HepG2 (cell line): Measurements from ENCODE around the gene PRIMA1. TPM values are rescaled to one million over a fixed set of nuclear protein-coding genes. Genes with fewer than 3 reads are reported as not detected.

Experiments
- GATAD1 ChIP-seq: IDR thresholded peaks from 2 replicates; pipeline ENCODE4 v1.6.1; 2016; ENCODE audit warnings: missing genetic modification reagents, missing compliant biosample characterization
- HINFP ChIP-seq: sonication (generic); formaldehyde crosslinking; IDR thresholded peaks from 2 replicates; pipeline ENCODE4 v1.4.0; 2020; ENCODE audit warnings: low read depth, mild to moderate bottlenecking, missing genetic modification reagents
- NFKBIZ ChIP-seq: IDR thresholded peaks from 2 replicates; pipeline ENCODE4 v1.6.1; 2018; ENCODE audit warnings: missing genetic modification reagents, missing compliant biosample characterization
- SKI ChIP-seq: fragments of 450-650 bp; IDR thresholded peaks from one replicate; pipeline ENCODE4 v1.6.1; 2018; ENCODE audit warnings: mild to moderate bottlenecking; ENCODE audit not compliant: partially characterized antibody
- THAP11 ChIP-seq: IDR thresholded peaks from 2 replicates; pipeline ENCODE4 v1.6.1; 2016; ENCODE audit warnings: missing biosample characterization, missing genetic modification reagents
- USF2 ChIP-seq, 2 experiments: sonication (generic) in 1 of 2; formaldehyde crosslinking in 1 of 2; IDR thresholded peaks; 2 replicates each; pipeline versions ENCODE4 v1.5.1 to v1.6.1; 2011 to 2020; ENCODE audit warnings: borderline replicate concordance in 1 of 2, low read depth in 1 of 2, low read length in 1 of 2, mild to moderate bottlenecking in 1 of 2, missing genetic modification reagents in 1 of 2, moderate library complexity in 1 of 2
- ZBTB3 ChIP-seq: sonication (generic); formaldehyde crosslinking; IDR thresholded peaks from 2 replicates; pipeline ENCODE4 v1.4.0; 2020; ENCODE audit warnings: low read depth, mild to moderate bottlenecking, moderate library complexity, missing genetic modification reagents, borderline replicate concordance
- ZFX ChIP-seq: sonication (generic); formaldehyde crosslinking; IDR thresholded peaks from 2 replicates; pipeline ENCODE4 v1.4.0; 2020; ENCODE audit warnings: mild to moderate bottlenecking, low read depth, missing genetic modification reagents, moderate library complexity
- ZNF10 ChIP-seq: sonication (generic); formaldehyde crosslinking; IDR thresholded peaks from 2 replicates; pipeline ENCODE4 v1.4.0; 2020; ENCODE audit warnings: mild to moderate bottlenecking, low read depth, missing genetic modification reagents, borderline replicate concordance
- ZNF562 ChIP-seq: sonication (generic); formaldehyde crosslinking; IDR thresholded peaks from 2 replicates; pipeline ENCODE4 v1.8.0; 2022; ENCODE audit warnings: missing genetic modification reagents, borderline replicate concordance
- ZNF782 ChIP-seq: sonication (generic); formaldehyde crosslinking; IDR thresholded peaks from 2 replicates; pipeline ENCODE4 v1.4.0; 2020; ENCODE audit warnings: missing genetic modification reagents, mild to moderate bottlenecking, borderline replicate concordance
- ZNF800 ChIP-seq: sonication (generic); formaldehyde crosslinking; IDR thresholded peaks from 2 replicates; pipeline ENCODE4 v1.4.0; 2020; ENCODE audit warnings: missing genetic modification reagents
- polyA plus RNA-seq, 8 experiments: library from polyadenylated mRNA; depleted of rRNA in 3 of 8; stranded (reverse) in 7 of 8; unstranded in 1 of 8; fragments of >200 nt; fragmentation: Illumina TruSeq in 4 of 8; extraction: Trizol in 4 of 8; gene quantifications; 2 replicates each; pipeline versions ENCODE4 v1.2.1 to v1.2.3, GENCODE V29; 2011 to 2016; ENCODE audit warnings: low read depth in 4 of 8, missing spikeins in 1 of 8, mixed read lengths in 1 of 8; ENCODE audit not compliant: insufficient read depth in 1 of 8
- total RNA-seq, 5 experiments: library from RNA; depleted of rRNA; stranded (reverse); fragments of >200 nt; fragmentation: Illumina TruSeq; extraction: Trizol; gene quantifications; 2 replicates each; pipeline ENCODE4 v1.2.3, GENCODE V29; 2016; ENCODE audit warnings: low read depth in 1 of 5
- TF ChIP-seq, protein P1 (sequence below): sonication (generic); formaldehyde crosslinking; IDR thresholded peaks from 2 replicates; pipeline ENCODE4 v1.5.0; 2020; ENCODE audit warnings: missing genetic modification reagents
- TF ChIP-seq, protein P2 (sequence below): sonication (generic); formaldehyde crosslinking; IDR thresholded peaks from 2 replicates; pipeline ENCODE4 v1.5.0; 2020; ENCODE audit warnings: missing genetic modification reagents
- TF ChIP-seq, protein P3 (sequence below): sonication (generic); formaldehyde crosslinking; IDR thresholded peaks from 2 replicates; pipeline ENCODE4 v1.5.0; 2020; ENCODE audit warnings: mild to moderate bottlenecking, missing genetic modification reagents, borderline replicate concordance

Gene PRIMA1
- total and polyA plus RNA-seq, 2 of the 13 experiments (the other 11 are each of a cell fraction or from before 2014, with no cell fraction given): 2.4 to 3.2 TPM

GRCh38 chr14:93683226-93683625 lies 105.1 kb downstream of the PRIMA1 start (continued):
- no peak for TF ChIP-seq USF2 (IDR thresholded peaks at IDR 0.05; ENCODE audit: low read depth, low read length)
- peak; percentile 30; the same call in 1 of the 2 replicates for TF ChIP-seq USF2 (CRISPR knock-in tag; IDR thresholded peaks at IDR 0.05; ENCODE audit: borderline replicate concordance)
- TF ChIP-seq HINFP (CRISPR knock-in tag): no peak
- no peak for TF ChIP-seq ZNF562 (CRISPR knock-in tag)
- TF ChIP-seq, protein P1, sequence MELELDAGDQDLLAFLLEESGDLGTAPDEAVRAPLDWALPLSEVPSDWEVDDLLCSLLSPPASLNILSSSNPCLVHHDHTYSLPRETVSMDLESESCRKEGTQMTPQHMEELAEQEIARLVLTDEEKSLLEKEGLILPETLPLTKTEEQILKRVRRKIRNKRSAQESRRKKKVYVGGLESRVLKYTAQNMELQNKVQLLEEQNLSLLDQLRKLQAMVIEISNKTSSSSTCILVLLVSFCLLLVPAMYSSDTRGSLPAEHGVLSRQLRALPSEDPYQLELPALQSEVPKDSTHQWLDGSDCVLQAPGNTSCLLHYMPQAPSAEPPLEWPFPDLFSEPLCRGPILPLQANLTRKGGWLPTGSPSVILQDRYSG (CRISPR knock-in tag): no peak
- no peak for TF ChIP-seq GATAD1
- no peak for TF ChIP-seq ZNF782 (CRISPR knock-in tag)
- peak; percentile 48; the same call in 1 of the 2 replicates for TF ChIP-seq THAP11 (CRISPR knock-in tag)
- no peak for TF ChIP-seq SKI
- no peak for TF ChIP-seq ZBTB3 (CRISPR knock-in tag)
- no peak for TF ChIP-seq ZFX (CRISPR knock-in tag)
- TF ChIP-seq, protein P2, sequence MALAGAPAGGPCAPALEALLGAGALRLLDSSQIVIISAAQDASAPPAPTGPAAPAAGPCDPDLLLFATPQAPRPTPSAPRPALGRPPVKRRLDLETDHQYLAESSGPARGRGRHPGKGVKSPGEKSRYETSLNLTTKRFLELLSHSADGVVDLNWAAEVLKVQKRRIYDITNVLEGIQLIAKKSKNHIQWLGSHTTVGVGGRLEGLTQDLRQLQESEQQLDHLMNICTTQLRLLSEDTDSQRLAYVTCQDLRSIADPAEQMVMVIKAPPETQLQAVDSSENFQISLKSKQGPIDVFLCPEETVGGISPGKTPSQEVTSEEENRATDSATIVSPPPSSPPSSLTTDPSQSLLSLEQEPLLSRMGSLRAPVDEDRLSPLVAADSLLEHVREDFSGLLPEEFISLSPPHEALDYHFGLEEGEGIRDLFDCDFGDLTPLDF (CRISPR knock-in tag): no peak
- no peak for TF ChIP-seq ZNF800 (CRISPR knock-in tag)
- no peak for TF ChIP-seq NFKBIZ
- no peak for TF ChIP-seq ZNF10
- TF ChIP-seq, protein P3, sequence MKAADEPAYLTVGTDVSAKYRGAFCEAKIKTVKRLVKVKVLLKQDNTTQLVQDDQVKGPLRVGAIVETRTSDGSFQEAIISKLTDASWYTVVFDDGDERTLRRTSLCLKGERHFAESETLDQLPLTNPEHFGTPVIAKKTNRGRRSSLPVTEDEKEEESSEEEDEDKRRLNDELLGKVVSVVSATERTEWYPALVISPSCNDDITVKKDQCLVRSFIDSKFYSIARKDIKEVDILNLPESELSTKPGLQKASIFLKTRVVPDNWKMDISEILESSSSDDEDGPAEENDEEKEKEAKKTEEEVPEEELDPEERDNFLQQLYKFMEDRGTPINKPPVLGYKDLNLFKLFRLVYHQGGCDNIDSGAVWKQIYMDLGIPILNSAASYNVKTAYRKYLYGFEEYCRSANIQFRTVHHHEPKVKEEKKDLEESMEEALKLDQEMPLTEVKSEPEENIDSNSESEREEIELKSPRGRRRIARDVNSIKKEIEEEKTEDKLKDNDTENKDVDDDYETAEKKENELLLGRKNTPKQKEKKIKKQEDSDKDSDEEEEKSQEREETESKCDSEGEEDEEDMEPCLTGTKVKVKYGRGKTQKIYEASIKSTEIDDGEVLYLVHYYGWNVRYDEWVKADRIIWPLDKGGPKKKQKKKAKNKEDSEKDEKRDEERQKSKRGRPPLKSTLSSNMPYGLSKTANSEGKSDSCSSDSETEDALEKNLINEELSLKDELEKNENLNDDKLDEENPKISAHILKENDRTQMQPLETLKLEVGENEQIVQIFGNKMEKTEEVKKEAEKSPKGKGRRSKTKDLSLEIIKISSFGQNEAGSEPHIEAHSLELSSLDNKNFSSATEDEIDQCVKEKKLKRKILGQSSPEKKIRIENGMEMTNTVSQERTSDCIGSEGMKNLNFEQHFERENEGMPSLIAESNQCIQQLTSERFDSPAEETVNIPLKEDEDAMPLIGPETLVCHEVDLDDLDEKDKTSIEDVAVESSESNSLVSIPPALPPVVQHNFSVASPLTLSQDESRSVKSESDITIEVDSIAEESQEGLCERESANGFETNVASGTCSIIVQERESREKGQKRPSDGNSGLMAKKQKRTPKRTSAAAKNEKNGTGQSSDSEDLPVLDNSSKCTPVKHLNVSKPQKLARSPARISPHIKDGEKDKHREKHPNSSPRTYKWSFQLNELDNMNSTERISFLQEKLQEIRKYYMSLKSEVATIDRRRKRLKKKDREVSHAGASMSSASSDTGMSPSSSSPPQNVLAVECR (CRISPR knock-in tag): no peak
